Measurements from ENCODE around the gene CDC25C.
"Not testable (repeated sequence)": the region's sequence is repeated elsewhere in the genome, so short reads cannot be mapped to it uniquely, and the experiment has no call there.

Gene CDC25C

DNA sequence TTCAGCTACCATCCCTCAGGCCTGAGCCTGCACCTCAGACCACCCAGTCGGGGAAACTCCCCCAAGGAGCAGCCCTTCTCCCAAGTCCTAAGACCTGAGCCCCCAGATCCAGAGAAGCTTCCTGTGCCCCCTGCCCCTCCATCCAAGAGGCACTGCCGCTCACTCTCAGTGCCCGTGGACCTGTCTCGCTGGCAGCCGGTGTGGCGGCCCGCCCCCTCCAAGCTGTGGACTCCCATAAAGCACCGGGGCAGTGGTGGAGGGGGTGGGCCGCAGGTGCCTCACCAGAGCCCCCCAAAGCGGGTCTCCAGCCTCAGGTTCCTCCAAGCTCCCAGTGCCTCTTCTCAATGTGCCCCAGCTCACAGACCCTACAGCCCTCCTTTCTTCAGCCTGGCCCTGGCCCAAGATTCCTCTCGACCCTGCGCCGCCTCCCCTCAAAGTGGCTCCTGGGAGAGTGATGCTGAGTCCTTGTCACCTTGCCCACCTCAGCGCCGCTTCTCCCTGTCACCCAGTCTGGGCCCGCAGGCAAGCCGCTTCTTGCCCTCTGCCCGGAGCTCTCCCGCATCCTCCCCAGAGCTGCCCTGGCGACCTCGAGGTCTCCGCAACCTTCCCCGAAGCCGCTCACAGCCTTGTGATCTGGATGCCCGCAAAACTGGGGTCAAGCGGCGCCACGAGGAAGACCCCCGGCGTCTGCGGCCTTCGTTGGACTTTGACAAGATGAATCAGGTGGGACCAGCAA lies 13.5 kb upstream of the CDC25C start:
- no peaks in the 10 kb centered on the region for H3K27me3 ChIP-seq (replicated peaks; ENCODE audit: control insufficient read depth, insufficient read depth, low read length)
- peaks cover 78% of the 10 kb centered on the region for H3K36me3 ChIP-seq (ENCODE audit: control insufficient read depth, insufficient read depth, low read length, severe bottlenecking)
- no peak overlapping the region for H3K9ac ChIP-seq (ENCODE audit: low read length)
- no peak overlapping the region for H3K4me3 ChIP-seq (ENCODE audit: low read length)
- H3K4me1 ChIP-seq (ENCODE audit: control insufficient read depth, insufficient read depth, low read length) = peaks cover 16% of the 10 kb centered on the region
- H3K9me3 ChIP-seq (ENCODE audit: control insufficient read depth, low read length) = no peaks in the 10 kb centered on the region
- DNase-seq (ENCODE audit: low read depth) = no peak

DNA sequence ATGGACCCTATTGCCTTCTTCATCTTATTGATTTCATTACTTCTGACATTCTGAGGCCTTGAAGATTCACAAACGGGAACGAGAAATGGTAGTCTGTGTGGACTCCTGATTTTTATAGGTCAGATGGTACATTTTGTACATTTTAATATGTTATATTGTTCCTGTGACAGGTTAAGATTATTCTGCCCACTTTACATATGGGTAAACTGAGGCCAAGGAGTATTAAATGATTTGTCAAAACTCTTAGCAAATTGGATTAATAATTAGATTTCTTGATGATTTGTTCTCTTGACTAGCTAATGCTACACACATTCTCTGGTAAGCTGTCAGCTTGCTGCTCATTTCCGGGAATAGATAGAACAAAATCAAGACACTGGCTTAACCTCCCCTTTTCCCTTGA lies 8.4 kb upstream of the CDC25C start:
- Histone ChIP-seq H3K4me3 (ENCODE audit: low read length) (peak overlapping the region; percentile 91), H3K9ac (ENCODE audit: low read length) (peak overlapping the region; percentile 98), H3K27me3 (replicated peaks; ENCODE audit: control insufficient read depth, insufficient read depth, low read length) (no peaks in the 10 kb centered on the region), H3K4me1 (ENCODE audit: control insufficient read depth, insufficient read depth, low read length) (peaks cover 12% of the 10 kb centered on the region), H3K9me3 (ENCODE audit: control insufficient read depth, low read length) (no peaks in the 10 kb centered on the region), H3K36me3 (ENCODE audit: control insufficient read depth, insufficient read depth, low read length, severe bottlenecking) (peaks cover 36% of the 10 kb centered on the region)
- no peak for DNase-seq (ENCODE audit: low read depth)

DNA sequence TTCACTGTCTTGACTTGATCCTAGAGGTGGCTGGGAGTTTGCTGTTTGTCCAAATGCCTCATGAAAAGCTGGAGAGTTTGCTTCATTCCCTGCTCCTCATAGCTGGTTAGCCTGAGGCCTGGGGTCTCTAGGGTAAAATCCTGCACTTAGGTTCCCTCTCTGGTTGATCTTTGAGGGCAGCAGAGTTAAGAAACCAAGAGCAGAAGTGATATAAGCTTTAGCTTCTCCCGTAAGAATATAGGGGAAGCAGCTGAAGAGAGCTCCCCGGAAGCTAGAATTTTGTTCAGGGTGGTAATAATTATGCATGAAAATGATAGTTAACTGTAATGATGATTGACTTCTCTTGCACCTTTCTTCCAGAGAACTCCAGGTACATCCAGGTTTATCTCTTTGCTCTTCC lies 7.9 kb upstream of the CDC25C start:
- Histone ChIP-seq H3K36me3 (ENCODE audit: control insufficient read depth, insufficient read depth, low read length, severe bottlenecking) (peaks cover 30% of the 10 kb centered on the region), H3K4me3 (ENCODE audit: low read length) (peak overlapping the region; percentile 91), H3K27me3 (replicated peaks; ENCODE audit: control insufficient read depth, insufficient read depth, low read length) (no peaks in the 10 kb centered on the region), H3K9me3 (ENCODE audit: control insufficient read depth, low read length) (no peaks in the 10 kb centered on the region), H3K9ac (ENCODE audit: low read length) (peak overlapping the region; percentile 98), H3K4me1 (ENCODE audit: control insufficient read depth, insufficient read depth, low read length) (peaks cover 12% of the 10 kb centered on the region)
- no peak for DNase-seq (ENCODE audit: low read depth)

DNA sequence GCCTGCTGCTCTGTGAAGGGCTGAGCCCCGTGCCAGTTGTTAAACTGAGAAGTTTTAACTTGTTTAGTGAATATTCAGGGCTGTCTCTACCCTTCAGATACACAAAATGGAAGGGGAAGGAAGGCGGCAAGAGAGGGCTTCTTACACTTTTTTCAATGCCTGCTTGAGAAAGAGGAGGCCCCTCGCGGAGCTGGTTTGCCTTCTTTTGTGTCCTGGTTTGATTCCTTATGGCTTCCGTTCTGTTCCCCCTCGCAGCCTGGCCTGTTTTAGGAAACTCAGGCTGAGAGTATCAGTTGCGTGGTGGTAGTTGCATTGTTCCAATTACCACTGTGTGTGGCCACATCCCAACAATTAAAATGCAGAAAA lies 7.5 kb upstream of the CDC25C start:
- Histone ChIP-seq H3K4me3 (ENCODE audit: low read length) (peak overlapping the region; percentile 91), H3K27me3 (replicated peaks; ENCODE audit: control insufficient read depth, insufficient read depth, low read length) (no peaks in the 10 kb centered on the region), H3K4me1 (ENCODE audit: control insufficient read depth, insufficient read depth, low read length) (peaks cover 12% of the 10 kb centered on the region), H3K9me3 (ENCODE audit: control insufficient read depth, low read length) (no peaks in the 10 kb centered on the region), H3K9ac (ENCODE audit: low read length) (peak overlapping the region; percentile 98), H3K36me3 (ENCODE audit: control insufficient read depth, insufficient read depth, low read length, severe bottlenecking) (peaks cover 27% of the 10 kb centered on the region)
- DNase-seq (ENCODE audit: low read depth) = peak; percentile 61

DNA sequence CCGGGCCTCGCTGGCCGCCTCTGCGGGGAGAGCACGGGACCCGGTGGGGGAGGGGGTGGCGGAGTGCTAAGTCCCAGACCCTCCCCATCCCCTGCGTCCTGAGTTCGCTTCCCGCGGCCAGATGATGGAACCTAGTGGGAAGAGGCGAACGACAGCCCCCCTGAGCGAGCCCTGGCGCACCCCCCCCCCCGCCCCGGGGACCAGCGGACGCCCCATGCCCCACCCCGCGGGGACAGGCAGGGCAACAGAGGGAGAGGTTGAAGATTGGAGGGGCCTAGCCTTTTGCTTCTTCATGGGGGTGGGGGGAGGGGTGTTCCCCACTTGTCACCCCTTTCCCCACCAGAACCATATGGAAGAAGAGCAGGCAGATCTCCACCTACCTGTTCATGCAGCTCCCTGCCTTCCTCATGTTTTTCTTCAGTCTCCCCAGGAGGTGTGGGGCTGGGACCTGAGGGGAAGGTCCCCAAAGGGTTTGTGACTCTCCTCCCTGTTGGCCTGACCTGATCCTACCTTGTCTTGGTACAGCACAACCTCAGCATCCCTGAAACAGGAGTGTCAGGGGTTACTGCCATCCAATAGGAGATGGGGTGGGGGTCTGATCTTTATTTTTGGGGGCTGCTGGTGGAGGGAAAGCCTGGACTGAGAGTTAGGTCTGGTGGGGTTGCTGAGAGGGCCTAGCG lies 6.9 kb upstream of the CDC25C start:
- H3K9me3 ChIP-seq (ENCODE audit: control insufficient read depth, low read length) = no peaks in the 10 kb centered on the region
- H3K27me3 ChIP-seq (replicated peaks; ENCODE audit: control insufficient read depth, insufficient read depth, low read length) = no peaks in the 10 kb centered on the region
- peak overlapping the region; percentile 91 for H3K4me3 ChIP-seq (ENCODE audit: low read length)
- DNase-seq (ENCODE audit: low read depth) = no peak
- H3K36me3 ChIP-seq (ENCODE audit: control insufficient read depth, insufficient read depth, low read length, severe bottlenecking) = peaks cover 21% of the 10 kb centered on the region
- peak overlapping the region; percentile 98 for H3K9ac ChIP-seq (ENCODE audit: low read length)
- H3K4me1 ChIP-seq (ENCODE audit: control insufficient read depth, insufficient read depth, low read length) = peaks cover 12% of the 10 kb centered on the region

DNA sequence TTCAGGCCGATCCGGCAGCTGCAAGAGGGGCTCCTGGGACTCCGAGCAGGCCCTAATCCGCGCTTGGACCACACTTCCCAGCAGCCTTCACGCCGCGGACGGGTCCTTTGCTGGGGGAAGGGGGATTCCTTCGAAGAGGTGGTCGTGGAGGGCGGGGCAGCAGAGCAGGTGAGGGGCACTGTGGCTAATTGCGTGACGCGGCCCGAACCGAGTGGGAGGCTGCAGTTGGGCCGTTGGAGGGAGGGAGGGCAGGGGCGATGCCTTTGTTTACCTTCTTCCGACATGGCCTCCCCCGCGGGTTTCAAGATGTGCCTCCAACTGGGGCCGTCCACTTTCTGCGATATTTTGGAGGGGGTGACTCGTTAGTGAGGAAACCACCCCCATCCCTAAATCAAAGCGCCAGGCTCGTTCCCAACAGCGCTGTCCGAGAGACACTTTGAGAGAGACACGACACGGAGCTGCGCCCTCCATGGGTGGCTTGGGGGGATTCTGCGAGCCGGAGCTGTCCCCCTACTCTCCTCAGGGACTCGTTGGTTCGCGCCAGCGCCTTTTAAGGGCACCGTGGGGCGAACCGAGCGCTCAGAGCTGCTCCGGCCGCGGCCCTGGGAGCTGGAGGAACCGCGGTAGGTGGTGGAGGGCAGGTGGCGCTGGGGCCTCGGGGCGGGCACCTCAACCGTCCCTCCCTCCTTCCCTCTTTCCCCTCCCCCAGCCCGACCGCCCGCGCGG lies 6.2 kb upstream of the CDC25C start, which contains the start of gene FAM53C:
Gene FAM53C (plus strand): TSS at position 582 of the 726 bp plus-strand sequence. CDS start 3,070 bp downstream, outside the sequence.
- Histone ChIP-seq H3K9me3 (ENCODE audit: control insufficient read depth, low read length) (no peaks in the 10 kb centered on the region), H3K27me3 (replicated peaks; ENCODE audit: control insufficient read depth, insufficient read depth, low read length) (no peaks in the 10 kb centered on the region), H3K4me3 (ENCODE audit: low read length) (peak within 1 kb of the TSS; percentile 91), H3K9ac (ENCODE audit: low read length) (peak within 1 kb of the TSS; percentile 98), H3K4me1 (ENCODE audit: control insufficient read depth, insufficient read depth, low read length) (peaks cover 12% of the 10 kb centered on the region), H3K36me3 (ENCODE audit: control insufficient read depth, insufficient read depth, low read length, severe bottlenecking) (peaks cover 14% of the 10 kb centered on the region)
- peak; percentile 94 for DNase-seq (ENCODE audit: low read depth)

DNA sequence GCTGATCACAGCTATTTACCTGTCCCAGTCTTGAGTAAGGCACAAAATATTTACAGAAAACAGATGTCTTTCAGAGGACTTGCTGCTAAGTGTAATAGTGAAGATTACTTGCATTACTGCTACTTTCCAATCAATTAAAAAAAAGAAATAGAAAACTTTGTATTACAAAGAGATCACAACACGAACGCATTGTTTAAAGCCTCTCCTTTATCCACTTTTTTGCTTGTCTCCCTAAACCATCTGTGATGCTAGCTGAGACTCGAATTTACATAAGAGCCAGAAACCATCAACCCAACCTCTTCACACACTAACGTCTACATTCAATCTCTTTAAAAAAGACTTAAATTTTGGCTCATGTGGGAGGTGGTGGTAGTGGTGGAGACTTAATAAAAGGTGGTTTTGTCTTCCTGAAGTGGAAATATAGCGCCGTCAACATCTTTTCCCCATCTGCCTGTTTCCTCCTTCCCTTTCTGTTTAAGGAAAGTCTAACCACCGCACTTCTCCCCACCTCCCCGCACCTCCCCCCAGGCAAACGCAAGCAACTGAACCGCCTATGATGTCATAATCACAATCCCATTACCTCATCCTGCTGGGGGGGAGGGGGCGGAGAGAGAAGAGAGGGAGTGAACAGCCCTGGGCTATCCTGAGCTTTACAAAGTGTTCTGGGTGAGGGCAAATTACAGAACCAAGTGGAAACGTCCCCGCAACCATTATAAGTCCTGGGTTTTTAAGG lies 5.5 kb upstream of the CDC25C start:
- peaks cover 12% of the 10 kb centered on the region for H3K4me1 ChIP-seq (ENCODE audit: control insufficient read depth, insufficient read depth, low read length)
- H3K4me3 ChIP-seq (ENCODE audit: low read length) = peak overlapping the region; percentile 91
- peaks cover 11% of the 10 kb centered on the region for H3K36me3 ChIP-seq (ENCODE audit: control insufficient read depth, insufficient read depth, low read length, severe bottlenecking)
- DNase-seq (ENCODE audit: low read depth) = peak; percentile 95
- H3K9ac ChIP-seq (ENCODE audit: low read length) = peak overlapping the region; percentile 98
- no peaks in the 10 kb centered on the region for H3K27me3 ChIP-seq (replicated peaks; ENCODE audit: control insufficient read depth, insufficient read depth, low read length)
- no peaks in the 10 kb centered on the region for H3K9me3 ChIP-seq (ENCODE audit: control insufficient read depth, low read length)

DNA sequence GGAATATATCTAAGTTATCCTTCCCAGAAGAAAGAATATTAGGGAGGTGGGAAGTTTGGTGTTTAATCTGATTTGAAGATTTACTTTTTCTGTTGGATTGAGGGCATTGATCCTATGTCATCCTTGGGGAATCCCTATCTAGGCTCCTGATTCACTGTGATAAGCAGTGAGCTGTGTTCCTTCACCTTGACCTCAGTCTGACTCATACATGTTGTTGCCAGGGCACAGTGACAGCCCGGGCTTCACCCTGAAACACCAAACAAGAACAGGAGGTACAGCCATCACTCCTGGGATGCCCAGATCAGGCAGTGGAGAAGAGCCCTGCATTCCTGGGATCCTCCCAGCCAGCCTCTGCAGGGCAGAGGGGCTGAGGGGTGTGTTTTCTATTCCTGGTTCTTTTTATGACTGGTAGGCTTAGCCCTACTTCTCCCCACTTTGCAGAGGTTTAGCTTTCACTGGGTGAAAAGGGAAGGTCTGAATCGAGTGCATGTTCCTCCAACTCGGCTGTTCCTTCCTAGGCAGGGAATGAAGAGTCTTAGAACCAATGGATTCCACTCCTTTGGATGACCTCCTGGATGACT lies 3.4 kb upstream of the CDC25C start:
- Histone ChIP-seq H3K36me3 (ENCODE audit: control insufficient read depth, insufficient read depth, low read length, severe bottlenecking) (no peaks in the 10 kb centered on the region), H3K9me3 (ENCODE audit: control insufficient read depth, low read length) (no peaks in the 10 kb centered on the region), H3K4me3 (ENCODE audit: low read length) (no peak overlapping the region), H3K9ac (ENCODE audit: low read length) (no peak overlapping the region), H3K4me1 (ENCODE audit: control insufficient read depth, insufficient read depth, low read length) (peaks cover 14% of the 10 kb centered on the region), H3K27me3 (replicated peaks; ENCODE audit: control insufficient read depth, insufficient read depth, low read length) (no peaks in the 10 kb centered on the region)
- DNase-seq (ENCODE audit: low read depth) = no peak

DNA sequence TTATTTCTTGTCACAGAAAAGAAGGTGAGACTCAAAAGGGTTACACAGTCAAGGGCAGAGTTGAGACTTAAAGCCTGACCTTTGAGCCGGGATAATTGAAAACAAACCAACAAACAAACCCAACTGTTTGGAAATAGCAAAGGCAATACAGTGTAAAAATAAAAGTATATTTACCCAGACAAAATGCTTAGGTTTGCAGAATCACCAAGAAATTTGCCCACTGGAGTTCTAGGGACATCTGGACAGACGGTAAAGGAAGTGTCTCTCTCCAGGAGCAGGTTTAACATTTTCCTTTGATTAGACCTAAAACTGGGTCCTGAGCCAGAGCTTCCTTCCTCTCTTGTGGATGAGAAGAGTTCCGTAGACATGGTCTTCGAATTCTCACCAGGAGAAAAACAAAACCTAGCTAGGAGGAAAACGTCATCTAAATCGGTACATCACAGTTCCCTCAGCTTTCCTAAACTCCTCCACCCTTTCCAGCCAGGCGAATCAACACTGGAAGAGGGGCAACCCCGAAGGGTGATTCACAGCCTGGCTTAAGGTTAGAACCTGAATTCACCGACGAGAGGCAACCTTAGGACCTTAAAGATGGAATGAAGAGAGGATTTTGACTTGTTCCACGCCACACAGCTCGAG lies 673 bp downstream of the CDC25C start:
- no peak for DNase-seq (ENCODE audit: low read depth)
- Histone ChIP-seq H3K4me1 (ENCODE audit: control insufficient read depth, insufficient read depth, low read length) (peaks cover 6% of the 10 kb centered on the region), H3K27me3 (replicated peaks; ENCODE audit: control insufficient read depth, insufficient read depth, low read length) (no peaks in the 10 kb centered on the region), H3K9ac (ENCODE audit: low read length) (peak overlapping the region; percentile 36), H3K4me3 (ENCODE audit: low read length) (peak overlapping the region; percentile 94), H3K36me3 (ENCODE audit: control insufficient read depth, insufficient read depth, low read length, severe bottlenecking) (no peaks in the 10 kb centered on the region), H3K9me3 (ENCODE audit: control insufficient read depth, low read length) (no peaks in the 10 kb centered on the region)

DNA sequence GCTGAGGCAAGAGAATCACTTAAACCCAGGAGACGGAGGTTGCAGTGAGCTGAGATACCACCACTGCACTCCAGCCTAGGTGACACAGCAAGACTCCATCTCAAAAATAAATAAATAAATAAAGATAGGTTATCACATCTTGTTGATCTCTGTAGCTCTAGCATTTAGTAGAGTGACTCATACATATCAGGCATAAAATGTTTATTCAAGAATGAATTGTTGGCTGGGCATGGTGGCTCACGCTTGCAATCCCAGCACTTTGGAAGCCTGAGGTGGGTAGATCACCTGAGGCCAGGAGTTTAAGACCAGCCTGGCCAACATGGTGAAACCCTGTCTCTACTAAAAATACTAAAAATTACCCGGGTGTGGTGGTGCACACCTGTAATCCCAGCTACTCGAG lies 13.4 kb downstream of the CDC25C start:
- H3K9ac ChIP-seq (ENCODE audit: low read length); H3K9me3 ChIP-seq (ENCODE audit: control insufficient read depth, low read length); H3K36me3 ChIP-seq (ENCODE audit: control insufficient read depth, insufficient read depth, low read length, severe bottlenecking); H3K27me3 ChIP-seq (replicated peaks; ENCODE audit: control insufficient read depth, insufficient read depth, low read length); DNase-seq (ENCODE audit: low read depth); H3K4me1 ChIP-seq (ENCODE audit: control insufficient read depth, insufficient read depth, low read length); H3K4me3 ChIP-seq (ENCODE audit: low read length): not testable (repeated sequence)
